WTC11 (cell line): Measurements from ENCODE around the gene PYHIN1. TPM values are rescaled to one million over a fixed set of nuclear protein-coding genes. Genes with fewer than 3 reads are reported as not detected.

Experiments
- ATAC-seq: fragments of 200-7000 bp; cut with Tn5 transposase; 2 replicates; pipeline ENCODE4 v1.10.0; 2021; ENCODE audit warnings: mild to moderate bottlenecking, moderate library complexity
- CTCF ChIA-PET: fragments of 300-600 bp; sonication (Branson Sonifier 250); formaldehyde crosslinking; loops from one replicate; lab custom pipeline; 2021; ENCODE audit warnings: antibody characterized with exemption; lab: Charles Lee
- POLR2A ChIA-PET: fragments of 350-600 bp; sonication (Branson Sonifier 250); formaldehyde crosslinking; loops from one replicate; lab custom pipeline; 2021; ENCODE audit warnings: antibody characterized with exemption; lab: Charles Lee
- DNase-seq: peaks from one replicate; pipeline ENCODE4 v3.0.0; 2021; ENCODE audit warnings: low spot score
- H3K27ac Mint-ChIP-seq: 2 replicates; pipeline ENCODE4 v1.8.0; 2021; ENCODE audit warnings: mixed read lengths
- H3K27me3 Mint-ChIP-seq: 2 replicates; pipeline ENCODE4 v1.8.0; 2021; ENCODE audit warnings: low read depth, mild to moderate bottlenecking, moderate library complexity, mixed read lengths
- H3K36me3 Mint-ChIP-seq: 2 replicates; pipeline ENCODE4 v1.8.0; 2021; ENCODE audit warnings: mixed read lengths
- H3K4me1 Mint-ChIP-seq: 2 replicates; pipeline ENCODE4 v1.8.0; 2022; ENCODE audit warnings: mixed read lengths
- H3K4me3 Mint-ChIP-seq: 2 replicates; pipeline ENCODE4 v1.8.0; 2021; ENCODE audit warnings: mild to moderate bottlenecking, moderate library complexity, mixed read lengths
- H3K9me3 Mint-ChIP-seq: 2 replicates; pipeline ENCODE4 v1.8.0; 2021; ENCODE audit warnings: mixed read lengths
- AFF4 ChIP-seq: sonication (generic); formaldehyde crosslinking; IDR thresholded peaks from 2 replicates; pipeline ENCODE4 v1.8.1; 2023; ENCODE audit warnings: mild to moderate bottlenecking, missing genetic modification reagents, borderline replicate concordance
- AR ChIP-seq: fragments of 250-450 bp; sonication (Bioruptor Pico); IDR thresholded peaks from 2 replicates; pipeline ENCODE4 v1.9.0; 2021; ENCODE audit warnings: mild to moderate bottlenecking
- CBFB ChIP-seq: sonication (generic); formaldehyde crosslinking; IDR thresholded peaks from 2 replicates; pipeline ENCODE4 v1.8.1; 2022; ENCODE audit warnings: mild to moderate bottlenecking, low read depth, missing genetic modification reagents
- ELF4 ChIP-seq: sonication (generic); formaldehyde crosslinking; IDR thresholded peaks from 2 replicates; pipeline ENCODE4 v1.8.1; 2022; ENCODE audit warnings: low read depth, mild to moderate bottlenecking, moderate library complexity, missing genetic modification reagents
- ESRRA ChIP-seq: sonication (generic); formaldehyde crosslinking; IDR thresholded peaks from 2 replicates; pipeline ENCODE4 v1.8.1; 2022; ENCODE audit warnings: mild to moderate bottlenecking, missing genetic modification reagents, borderline replicate concordance
- FOXP4 ChIP-seq: sonication (generic); formaldehyde crosslinking; IDR thresholded peaks from 2 replicates; pipeline ENCODE4 v1.8.0; 2022; ENCODE audit warnings: mild to moderate bottlenecking, missing genetic modification reagents
- IRF2 ChIP-seq: sonication (generic); formaldehyde crosslinking; IDR thresholded peaks from 2 replicates; pipeline ENCODE4 v1.8.0; 2022; ENCODE audit warnings: low read depth, missing genetic modification reagents, borderline replicate concordance
- MYBL2 ChIP-seq: sonication (generic); formaldehyde crosslinking; IDR thresholded peaks from 2 replicates; pipeline ENCODE4 v1.8.1; 2023; ENCODE audit warnings: mild to moderate bottlenecking, moderate library complexity, missing genetic modification reagents
- STAT6 ChIP-seq: sonication (generic); formaldehyde crosslinking; conservative IDR thresholded peaks from 2 replicates; pipeline ENCODE4 v1.8.1; 2023; ENCODE audit warnings: mild to moderate bottlenecking, low read depth, missing genetic modification reagents, moderate library complexity
- TEAD4 ChIP-seq: sonication (generic); formaldehyde crosslinking; IDR thresholded peaks from 2 replicates; pipeline ENCODE4 v1.8.0; 2022; ENCODE audit warnings: mild to moderate bottlenecking, missing genetic modification reagents
- TP53 ChIP-seq: sonication (generic); formaldehyde crosslinking; IDR thresholded peaks from 2 replicates; pipeline ENCODE4 v1.8.1; 2023; ENCODE audit warnings: mild to moderate bottlenecking, missing genetic modification reagents
- ZNF219 ChIP-seq: sonication (generic); formaldehyde crosslinking; IDR thresholded peaks from 2 replicates; pipeline ENCODE4 v1.8.0; 2023; ENCODE audit warnings: missing genetic modification reagents, mild to moderate bottlenecking, borderline replicate concordance
- total RNA-seq: library from RNA; stranded (reverse); gene quantifications from 3 replicates; pipeline ENCODE4 v1.2.3, GENCODE V29; 2021
- TF ChIP-seq, protein P1 (sequence below): fragments of 250-450 bp; sonication (Bioruptor Pico); IDR thresholded peaks from 2 replicates; pipeline ENCODE4 v1.9.0; 2021; ENCODE audit warnings: mild to moderate bottlenecking, borderline replicate concordance
- TF ChIP-seq, protein P2 (sequence below): fragments of 200-600 bp; IDR thresholded peaks from 2 replicates; pipeline ENCODE4 v1.8.0; 2022; ENCODE audit warnings: antibody characterized with exemption
- TF ChIP-seq, protein P3 (sequence below): sonication (generic); formaldehyde crosslinking; IDR thresholded peaks from 2 replicates; pipeline ENCODE4 v1.8.1; 2023; ENCODE audit warnings: mild to moderate bottlenecking, missing genetic modification reagents, moderate library complexity
- TF ChIP-seq, protein P4 (sequence below): fragments of 250-450 bp; sonication (Bioruptor Pico); IDR thresholded peaks from 2 replicates; pipeline ENCODE4 v1.8.0; 2021; ENCODE audit warnings: mild to moderate bottlenecking

PYHIN1 gene
- total RNA-seq, 1 experiment from 2014 or later: not detected

- TF ChIP-seq, protein P1, sequence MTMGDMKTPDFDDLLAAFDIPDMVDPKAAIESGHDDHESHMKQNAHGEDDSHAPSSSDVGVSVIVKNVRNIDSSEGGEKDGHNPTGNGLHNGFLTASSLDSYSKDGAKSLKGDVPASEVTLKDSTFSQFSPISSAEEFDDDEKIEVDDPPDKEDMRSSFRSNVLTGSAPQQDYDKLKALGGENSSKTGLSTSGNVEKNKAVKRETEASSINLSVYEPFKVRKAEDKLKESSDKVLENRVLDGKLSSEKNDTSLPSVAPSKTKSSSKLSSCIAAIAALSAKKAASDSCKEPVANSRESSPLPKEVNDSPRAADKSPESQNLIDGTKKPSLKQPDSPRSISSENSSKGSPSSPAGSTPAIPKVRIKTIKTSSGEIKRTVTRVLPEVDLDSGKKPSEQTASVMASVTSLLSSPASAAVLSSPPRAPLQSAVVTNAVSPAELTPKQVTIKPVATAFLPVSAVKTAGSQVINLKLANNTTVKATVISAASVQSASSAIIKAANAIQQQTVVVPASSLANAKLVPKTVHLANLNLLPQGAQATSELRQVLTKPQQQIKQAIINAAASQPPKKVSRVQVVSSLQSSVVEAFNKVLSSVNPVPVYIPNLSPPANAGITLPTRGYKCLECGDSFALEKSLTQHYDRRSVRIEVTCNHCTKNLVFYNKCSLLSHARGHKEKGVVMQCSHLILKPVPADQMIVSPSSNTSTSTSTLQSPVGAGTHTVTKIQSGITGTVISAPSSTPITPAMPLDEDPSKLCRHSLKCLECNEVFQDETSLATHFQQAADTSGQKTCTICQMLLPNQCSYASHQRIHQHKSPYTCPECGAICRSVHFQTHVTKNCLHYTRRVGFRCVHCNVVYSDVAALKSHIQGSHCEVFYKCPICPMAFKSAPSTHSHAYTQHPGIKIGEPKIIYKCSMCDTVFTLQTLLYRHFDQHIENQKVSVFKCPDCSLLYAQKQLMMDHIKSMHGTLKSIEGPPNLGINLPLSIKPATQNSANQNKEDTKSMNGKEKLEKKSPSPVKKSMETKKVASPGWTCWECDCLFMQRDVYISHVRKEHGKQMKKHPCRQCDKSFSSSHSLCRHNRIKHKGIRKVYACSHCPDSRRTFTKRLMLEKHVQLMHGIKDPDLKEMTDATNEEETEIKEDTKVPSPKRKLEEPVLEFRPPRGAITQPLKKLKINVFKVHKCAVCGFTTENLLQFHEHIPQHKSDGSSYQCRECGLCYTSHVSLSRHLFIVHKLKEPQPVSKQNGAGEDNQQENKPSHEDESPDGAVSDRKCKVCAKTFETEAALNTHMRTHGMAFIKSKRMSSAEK (CRISPR knock-in tag): no peak
- TF ChIP-seq TP53 (CRISPR knock-in tag): no peak
- no peak for TF ChIP-seq ELF4
- TF ChIP-seq, all 79 proteins: peak for 0
Observed at GRCh38 chr1:158945061-158945460, 13.7 kb downstream of the PYHIN1 start (continued).

DNA sequence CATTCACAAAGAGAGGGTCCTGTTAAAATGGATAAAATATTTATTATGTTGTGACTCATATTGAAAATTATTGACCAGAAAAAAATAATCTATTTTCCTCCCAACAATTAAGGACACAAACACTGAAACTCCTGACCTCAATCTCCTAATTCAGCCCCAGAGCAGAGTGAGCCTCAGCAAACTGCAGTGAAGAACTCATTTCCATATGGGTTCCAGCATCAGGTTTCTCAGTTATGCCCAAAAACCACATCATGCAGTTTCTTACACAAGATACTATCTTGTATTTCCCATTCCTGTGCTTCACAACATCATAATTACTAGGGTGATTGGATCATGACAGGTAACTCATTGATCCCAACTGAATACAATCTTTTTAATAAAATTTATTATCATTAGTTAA, 15.4 kb downstream of the PYHIN1 start:
- Mint-ChIP-seq H3K27ac (no peak overlapping the region), H3K9me3 (peaks cover 13% of the 10 kb centered on the region), H3K4me1 (peaks cover 10% of the 10 kb centered on the region), H3K4me3 (no peak overlapping the region), H3K27me3 (peaks cover 72% of the 10 kb centered on the region), H3K36me3 (no peaks in the 10 kb centered on the region)
- ATAC-seq (no peak), DNase-seq (no peak)
- ChIA-PET CTCF (no interaction called here), POLR2A (no interaction called here)
- no peak for TF ChIP-seq IRF2 (CRISPR knock-in tag)
- no peak for TF ChIP-seq AFF4 (CRISPR knock-in tag)
- no peak for TF ChIP-seq ZNF219
- TF ChIP-seq FOXP4: no peak
- TF ChIP-seq, protein P2, sequence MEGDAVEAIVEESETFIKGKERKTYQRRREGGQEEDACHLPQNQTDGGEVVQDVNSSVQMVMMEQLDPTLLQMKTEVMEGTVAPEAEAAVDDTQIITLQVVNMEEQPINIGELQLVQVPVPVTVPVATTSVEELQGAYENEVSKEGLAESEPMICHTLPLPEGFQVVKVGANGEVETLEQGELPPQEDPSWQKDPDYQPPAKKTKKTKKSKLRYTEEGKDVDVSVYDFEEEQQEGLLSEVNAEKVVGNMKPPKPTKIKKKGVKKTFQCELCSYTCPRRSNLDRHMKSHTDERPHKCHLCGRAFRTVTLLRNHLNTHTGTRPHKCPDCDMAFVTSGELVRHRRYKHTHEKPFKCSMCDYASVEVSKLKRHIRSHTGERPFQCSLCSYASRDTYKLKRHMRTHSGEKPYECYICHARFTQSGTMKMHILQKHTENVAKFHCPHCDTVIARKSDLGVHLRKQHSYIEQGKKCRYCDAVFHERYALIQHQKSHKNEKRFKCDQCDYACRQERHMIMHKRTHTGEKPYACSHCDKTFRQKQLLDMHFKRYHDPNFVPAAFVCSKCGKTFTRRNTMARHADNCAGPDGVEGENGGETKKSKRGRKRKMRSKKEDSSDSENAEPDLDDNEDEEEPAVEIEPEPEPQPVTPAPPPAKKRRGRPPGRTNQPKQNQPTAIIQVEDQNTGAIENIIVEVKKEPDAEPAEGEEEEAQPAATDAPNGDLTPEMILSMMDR: no peak
- TF ChIP-seq STAT6 (CRISPR knock-in tag): no peak
- TF ChIP-seq, protein P3, sequence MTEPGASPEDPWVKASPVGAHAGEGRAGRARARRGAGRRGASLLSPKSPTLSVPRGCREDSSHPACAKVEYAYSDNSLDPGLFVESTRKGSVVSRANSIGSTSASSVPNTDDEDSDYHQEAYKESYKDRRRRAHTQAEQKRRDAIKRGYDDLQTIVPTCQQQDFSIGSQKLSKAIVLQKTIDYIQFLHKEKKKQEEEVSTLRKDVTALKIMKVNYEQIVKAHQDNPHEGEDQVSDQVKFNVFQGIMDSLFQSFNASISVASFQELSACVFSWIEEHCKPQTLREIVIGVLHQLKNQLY (CRISPR knock-in tag): no peak
- no peak for TF ChIP-seq AR (CRISPR knock-in tag)
- TF ChIP-seq CBFB (CRISPR knock-in tag): no peak
- TF ChIP-seq ESRRA (CRISPR knock-in tag): no peak
- TF ChIP-seq, protein P4, sequence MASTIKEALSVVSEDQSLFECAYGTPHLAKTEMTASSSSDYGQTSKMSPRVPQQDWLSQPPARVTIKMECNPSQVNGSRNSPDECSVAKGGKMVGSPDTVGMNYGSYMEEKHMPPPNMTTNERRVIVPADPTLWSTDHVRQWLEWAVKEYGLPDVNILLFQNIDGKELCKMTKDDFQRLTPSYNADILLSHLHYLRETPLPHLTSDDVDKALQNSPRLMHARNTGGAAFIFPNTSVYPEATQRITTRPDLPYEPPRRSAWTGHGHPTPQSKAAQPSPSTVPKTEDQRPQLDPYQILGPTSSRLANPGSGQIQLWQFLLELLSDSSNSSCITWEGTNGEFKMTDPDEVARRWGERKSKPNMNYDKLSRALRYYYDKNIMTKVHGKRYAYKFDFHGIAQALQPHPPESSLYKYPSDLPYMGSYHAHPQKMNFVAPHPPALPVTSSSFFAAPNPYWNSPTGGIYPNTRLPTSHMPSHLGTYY: no peak
- TF ChIP-seq MYBL2 (CRISPR knock-in tag): no peak
- TF ChIP-seq TEAD4: no peak
